ENCODE measurements around the gene CDC42. TPM values are rescaled to one million over a fixed set of nuclear protein-coding genes. Genes with fewer than 3 reads are reported as not detected.

CDC42 gene
- total and polyA plus RNA-seq, 9 of the 15 experiments (the other 6 are each of a cell fraction or from before 2014, with no cell fraction given) = 186 to 398 (median 325) TPM

GRCh38 chr1:22053017-22053860, 730 bp downstream of the CDC42 start (continued):
- TF ChIP-seq, protein P1, sequence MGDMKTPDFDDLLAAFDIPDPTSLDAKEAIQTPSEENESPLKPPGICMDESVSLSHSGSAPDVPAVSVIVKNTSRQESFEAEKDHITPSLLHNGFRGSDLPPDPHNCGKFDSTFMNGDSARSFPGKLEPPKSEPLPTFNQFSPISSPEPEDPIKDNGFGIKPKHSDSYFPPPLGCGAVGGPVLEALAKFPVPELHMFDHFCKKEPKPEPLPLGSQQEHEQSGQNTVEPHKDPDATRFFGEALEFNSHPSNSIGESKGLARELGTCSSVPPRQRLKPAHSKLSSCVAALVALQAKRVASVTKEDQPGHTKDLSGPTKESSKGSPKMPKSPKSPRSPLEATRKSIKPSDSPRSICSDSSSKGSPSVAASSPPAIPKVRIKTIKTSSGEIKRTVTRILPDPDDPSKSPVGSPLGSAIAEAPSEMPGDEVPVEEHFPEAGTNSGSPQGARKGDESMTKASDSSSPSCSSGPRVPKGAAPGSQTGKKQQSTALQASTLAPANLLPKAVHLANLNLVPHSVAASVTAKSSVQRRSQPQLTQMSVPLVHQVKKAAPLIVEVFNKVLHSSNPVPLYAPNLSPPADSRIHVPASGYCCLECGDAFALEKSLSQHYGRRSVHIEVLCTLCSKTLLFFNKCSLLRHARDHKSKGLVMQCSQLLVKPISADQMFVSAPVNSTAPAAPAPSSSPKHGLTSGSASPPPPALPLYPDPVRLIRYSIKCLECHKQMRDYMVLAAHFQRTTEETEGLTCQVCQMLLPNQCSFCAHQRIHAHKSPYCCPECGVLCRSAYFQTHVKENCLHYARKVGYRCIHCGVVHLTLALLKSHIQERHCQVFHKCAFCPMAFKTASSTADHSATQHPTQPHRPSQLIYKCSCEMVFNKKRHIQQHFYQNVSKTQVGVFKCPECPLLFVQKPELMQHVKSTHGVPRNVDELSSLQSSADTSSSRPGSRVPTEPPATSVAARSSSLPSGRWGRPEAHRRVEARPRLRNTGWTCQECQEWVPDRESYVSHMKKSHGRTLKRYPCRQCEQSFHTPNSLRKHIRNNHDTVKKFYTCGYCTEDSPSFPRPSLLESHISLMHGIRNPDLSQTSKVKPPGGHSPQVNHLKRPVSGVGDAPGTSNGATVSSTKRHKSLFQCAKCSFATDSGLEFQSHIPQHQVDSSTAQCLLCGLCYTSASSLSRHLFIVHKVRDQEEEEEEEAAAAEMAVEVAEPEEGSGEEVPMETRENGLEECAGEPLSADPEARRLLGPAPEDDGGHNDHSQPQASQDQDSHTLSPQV (IDR thresholded peaks at IDR 0.05) = no peak
- TF ChIP-seq SIN3B (IDR thresholded peaks at IDR 0.05; ENCODE audit: low read depth) = 0 out of 2 replicates have a peak, but pooled peaks have one; percentile 48
- no peak for TF ChIP-seq KLF1 (tag; IDR thresholded peaks at IDR 0.05)
- TF ChIP-seq ZNF764 (CRISPR knock-in tag; IDR thresholded peaks at IDR 0.05; ENCODE audit: low read depth) = no peak
- TF ChIP-seq KLF10 (CRISPR knock-in tag; IDR thresholded peaks at IDR 0.05) = no peak
- no peak for TF ChIP-seq STAT5B (CRISPR knock-in tag; IDR thresholded peaks at IDR 0.05)
- peak; percentile 65 for TF ChIP-seq SMAD4 (CRISPR knock-in tag; conservative IDR thresholded peaks at IDR 0.05)
- TF ChIP-seq FOXJ2 (tag; IDR thresholded peaks at IDR 0.05) = no peak
- no peak; the same call in 1 of the 2 replicates for TF ChIP-seq PML (IDR thresholded peaks at IDR 0.05; ENCODE audit: low read length)
- no peak for TF ChIP-seq TRIM24 (IDR thresholded peaks at IDR 0.05)
- no peak; the same call in 1 of the 2 replicates for TF ChIP-seq ZNF408 (CRISPR knock-in tag; IDR thresholded peaks at IDR 0.05; ENCODE audit: low read depth)
- TF ChIP-seq HMGXB4 (CRISPR knock-in tag; IDR thresholded peaks at IDR 0.05) = no peak; the same call in 1 of the 2 replicates
- no peak for TF ChIP-seq ZNF398 (CRISPR knock-in tag; IDR thresholded peaks at IDR 0.05)
